IMR-90 (cell line): ENCODE measurements around the gene KRI1. TPM values are rescaled to one million over a fixed set of nuclear protein-coding genes. Genes with fewer than 3 reads are reported as not detected.

Experiments
- ATAC-seq: fragments of 200-7000 bp; cut with Tn5 transposase; 2 replicates; pipeline ENCODE4 v1.9.1; 2020; ENCODE audit warnings: low read depth, mild to moderate bottlenecking, moderate library complexity
- BruUV-seq: library from RNA; stranded (reverse); fragments of 400-500 nt; replicated peaks from 2 replicates; lab custom pipeline; 2021; lab: Mats Ljungman, UMichigan
- CTCF ChIA-PET: fragments of 300-600 bp; formaldehyde crosslinking; extraction: SDS; loops from one replicate; lab custom pipeline; 2021; ENCODE audit warnings: antibody characterized with exemption; lab: Yijun Ruan, JAX
- POLR2A ChIA-PET: fragments of 300-600 bp; sonication (Branson Sonifier 250); formaldehyde crosslinking; loops from one replicate; lab custom pipeline; 2022; ENCODE audit warnings: antibody characterized with exemption; ENCODE audit not compliant: unreplicated experiment; lab: Charles Lee
- DNase-seq: peaks from one replicate; pipeline ENCODE4 v3.0.0; 2013
- H2AFZ ChIP-seq: replicated peaks from 2 replicates; pipeline ENCODE3; 2013; ENCODE audit warnings: low read length, mild to moderate bottlenecking; ENCODE audit not compliant: poor library complexity
- H2AK5ac ChIP-seq: 2 replicates; pipeline ENCODE4 v1.6.1; 2013; ENCODE audit warnings: low read depth, low read length, inconsistent platforms
- H2AK9ac ChIP-seq: replicated peaks from 2 replicates; pipeline ENCODE3; 2013; ENCODE audit warnings: mild to moderate bottlenecking, low read depth, low read length, moderate library complexity; ENCODE audit not compliant: poor library complexity
- H2BK120ac ChIP-seq: 2 replicates; pipeline ENCODE4 v1.6.1; 2013; ENCODE audit warnings: low read depth, low read length, inconsistent platforms
- H2BK15ac ChIP-seq: 3 replicates; pipeline ENCODE4 v1.6.1; 2013; ENCODE audit warnings: low read depth, low read length, inconsistent platforms
- H2BK20ac ChIP-seq: 2 replicates; pipeline ENCODE4 v1.6.1; 2013; ENCODE audit warnings: low read depth, mild to moderate bottlenecking, inconsistent platforms, low read length, moderate library complexity
- H2BK5ac ChIP-seq: 2 replicates; pipeline ENCODE4 v1.6.1; 2013; ENCODE audit warnings: mild to moderate bottlenecking, low read depth, low read length, inconsistent platforms; ENCODE audit not compliant: poor library complexity, severe bottlenecking
- H3K14ac ChIP-seq: replicated peaks from 2 replicates; pipeline ENCODE4 v1.6.1; 2013; ENCODE audit warnings: low read depth, low read length, inconsistent platforms
- H3K18ac ChIP-seq: 2 replicates; pipeline ENCODE4 v1.6.1; 2013; ENCODE audit warnings: low read depth, low read length, control low read depth
- H3K23ac ChIP-seq: 2 replicates; pipeline ENCODE4 v1.6.1; 2013; ENCODE audit warnings: low read depth, low read length, inconsistent platforms
- H3K27ac ChIP-seq: 2 replicates; pipeline ENCODE4 v1.5.1; 2013; ENCODE audit warnings: mild to moderate bottlenecking, control low read depth, low read length; ENCODE audit not compliant: insufficient read depth
- H3K27me3 ChIP-seq: 2 replicates; pipeline ENCODE4 v1.6.1; 2013; ENCODE audit warnings: low read length; ENCODE audit not compliant: control insufficient read depth, insufficient read depth
- H3K36me3 ChIP-seq: 2 replicates; pipeline ENCODE4 v1.6.1; 2013; ENCODE audit warnings: low read length, mixed read lengths; ENCODE audit not compliant: control insufficient read depth, insufficient read depth
- H3K4ac ChIP-seq: 2 replicates; pipeline ENCODE4 v1.6.1; 2013; ENCODE audit warnings: low read depth, low read length, inconsistent platforms
- H3K4me1 ChIP-seq: 2 replicates; pipeline ENCODE4 v1.6.1; 2013; ENCODE audit warnings: low read length, mixed read lengths; ENCODE audit not compliant: control insufficient read depth, insufficient read depth
- H3K4me2 ChIP-seq: 2 replicates; pipeline ENCODE4 v1.6.1; 2013; ENCODE audit warnings: low read depth, mild to moderate bottlenecking, control low read depth, low read length, moderate library complexity
- H3K4me3 ChIP-seq: 2 replicates; pipeline ENCODE4 v1.5.1; 2013; ENCODE audit warnings: low read depth, mild to moderate bottlenecking, control low read depth, low read length, moderate library complexity; ENCODE audit not compliant: insufficient read depth
- H3K56ac ChIP-seq: 2 replicates; pipeline ENCODE4 v1.6.1; 2013; ENCODE audit warnings: low read length, inconsistent platforms; ENCODE audit not compliant: insufficient read depth; ENCODE audit errors: extremely low read depth
- H3K79me1 ChIP-seq, 2 experiments: 2 replicates each; pipeline ENCODE4 v1.6.1; 2013; ENCODE audit warnings: low read length in 2 of 2, inconsistent platforms in 1 of 2, low read depth in 1 of 2
- H3K9ac ChIP-seq: 2 replicates; pipeline ENCODE4 v1.6.1; 2013; ENCODE audit warnings: low read depth, low read length, control low read depth
- H3K9me1 ChIP-seq: 2 replicates; pipeline ENCODE4 v1.6.1; 2013; ENCODE audit warnings: low read length, inconsistent platforms; ENCODE audit not compliant: insufficient read depth
- H3K9me3 ChIP-seq: 2 replicates; pipeline ENCODE4 v1.6.1; 2013; ENCODE audit warnings: low read length; ENCODE audit not compliant: control insufficient read depth, insufficient read depth
- H4K20me1 ChIP-seq: 2 replicates; pipeline ENCODE4 v1.6.1; 2013; ENCODE audit warnings: low read length, inconsistent platforms; ENCODE audit not compliant: insufficient read depth
- H4K5ac ChIP-seq: 2 replicates; pipeline ENCODE4 v1.6.1; 2013; ENCODE audit warnings: mild to moderate bottlenecking, low read depth, low read length, control low read depth
- H4K8ac ChIP-seq, 2 experiments: 2 replicates each; pipeline ENCODE4 v1.6.1; 2013; ENCODE audit warnings: low read depth in 2 of 2, low read length in 2 of 2, control low read depth in 1 of 2, inconsistent platforms in 1 of 2
- H4K91ac ChIP-seq: 2 replicates; pipeline ENCODE4 v1.6.1; 2013; ENCODE audit warnings: low read depth, low read length, inconsistent platforms; ENCODE audit not compliant: insufficient read depth
- BHLHE40 ChIP-seq: fragments of 150-350 bp; IDR thresholded peaks from 2 replicates; pipeline ENCODE4 v1.6.1; 2016; ENCODE audit warnings: mild to moderate bottlenecking, low read depth, low read length
- CEBPB ChIP-seq: IDR thresholded peaks from 2 replicates; pipeline ENCODE4 v1.6.1; 2012; ENCODE audit warnings: low read depth, low read length, improper control_type of control experiment
- CHD1 ChIP-seq: IDR thresholded peaks from 2 replicates; pipeline ENCODE4 v1.6.1; 2012; ENCODE audit warnings: low read depth, low read length, improper control_type of control experiment
- FOS ChIP-seq: fragments of 150-350 bp; IDR thresholded peaks from 2 replicates; pipeline ENCODE4 v1.6.1; 2016; ENCODE audit warnings: low read depth, low read length
- MAFK ChIP-seq: IDR thresholded peaks from 2 replicates; pipeline ENCODE4 v1.6.1; 2012; ENCODE audit warnings: low read depth, low read length, improper control_type of control experiment
- MAZ ChIP-seq: IDR thresholded peaks from 2 replicates; pipeline ENCODE4 v1.6.1; 2012; ENCODE audit warnings: low read depth, mild to moderate bottlenecking, low read length, improper control_type of control experiment, moderate library complexity, borderline replicate concordance
- MXI1 ChIP-seq: IDR thresholded peaks from 2 replicates; pipeline ENCODE4 v1.6.1; 2012; ENCODE audit warnings: low read depth, mild to moderate bottlenecking, low read length, moderate library complexity, borderline replicate concordance
- NFE2L2 ChIP-seq: fragments of 150-350 bp; IDR thresholded peaks from 2 replicates; pipeline ENCODE4 v1.6.1; 2016; ENCODE audit warnings: low read depth, mild to moderate bottlenecking, low read length
- RAD21 ChIP-seq: IDR thresholded peaks from 2 replicates; pipeline ENCODE4 v1.6.1; 2012; ENCODE audit warnings: low read length, improper control_type of control experiment
- RFX5 ChIP-seq: IDR thresholded peaks from 2 replicates; pipeline ENCODE4 v1.8.0; 2012; ENCODE audit warnings: low read depth, mild to moderate bottlenecking, low read length, moderate library complexity
- WGBS, 2 experiments: methylation state at CpG; one replicate each; pipeline versions ENCODE4 v1.1.5 to v1.1.7; 2013; ENCODE audit warnings: missing lambda C conversion rate in 2 of 2; ENCODE audit not compliant: insufficient read length in 1 of 2; ENCODE audit errors: extremely low coverage in 2 of 2; 5-methylcytosine and 5-hydroxymethylcytosine counted together
- dilution Hi-C: fragments of 300-500 bp; cut with HindIII; formaldehyde crosslinking; loops from one replicate; pipeline ENCODE4 v1.14.3; 2018; ENCODE audit warnings: low sequenced_read_pairs; ENCODE audit not compliant: unreplicated experiment
- in situ Hi-C: fragments of 300-500 bp; cut with MboI; formaldehyde crosslinking; loops from 3 replicates; pipeline ENCODE4 v1.14.3; 2019; ENCODE audit warnings: low sequenced_read_pairs, inconsistent platforms, mixed read lengths
- intact Hi-C: fragments of 100-400 bp; cut with micrococcal nuclease; formaldehyde crosslinking; loops from 2 replicates; pipeline ENCODE4 v1.10.0; 2022
- polyA plus RNA-seq, 3 experiments: library from polyadenylated mRNA; depleted of rRNA; stranded (reverse); fragments of >200 nt; gene quantifications; 2 replicates each; pipeline ENCODE4 v1.2.3, GENCODE V29; 2012; ENCODE audit warnings: low replicate concordance in 1 of 3
- total RNA-seq: library from RNA; depleted of rRNA; stranded (reverse); fragments of >200 nt; gene quantifications from 2 replicates; pipeline ENCODE4 v1.2.3, GENCODE V29; 2012
- TF ChIP-seq, protein P1 (sequence below): fragments of 150-350 bp; IDR thresholded peaks from 2 replicates; pipeline ENCODE4 v1.6.1; 2017; ENCODE audit warnings: mild to moderate bottlenecking, antibody characterized with exemption, low read length, low read depth

KRI1 gene
- total and polyA plus RNA-seq, 2 of the 4 experiments (the other 2 are of a cell fraction), result 5.7 to 13.3 TPM

DNA sequence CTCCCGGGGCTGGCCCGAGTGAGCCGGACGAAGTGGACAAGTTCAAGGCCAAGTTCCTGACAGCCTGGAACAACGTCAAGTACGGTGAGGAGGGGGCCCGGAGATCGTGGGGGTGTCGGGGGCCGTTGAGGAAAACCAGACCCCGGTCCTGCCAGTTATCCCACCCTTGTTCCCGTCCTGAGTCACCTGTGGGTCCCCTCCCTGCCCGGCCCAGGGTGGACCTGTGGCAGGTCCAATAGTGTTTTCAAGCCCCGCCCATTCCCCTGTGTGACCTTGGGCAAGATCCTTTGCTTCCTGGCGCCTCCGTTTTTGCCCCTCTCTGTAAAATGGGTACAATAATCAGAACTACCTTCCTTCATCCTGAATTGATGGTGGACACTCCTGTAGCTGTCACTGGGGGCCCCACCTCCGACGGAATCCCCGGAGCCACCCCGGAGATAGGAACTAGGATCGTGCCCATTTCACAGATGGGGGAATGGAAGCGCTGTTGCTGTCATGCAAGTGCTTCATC, 21.5 kb downstream of the KRI1 start:
- POLR2A ChIA-PET, result no interaction called here
- Histone ChIP-seq H3K36me3 (peaks cover 20% of the 10 kb centered on the region), H3K4me1 (peaks cover 5% of the 10 kb centered on the region; the same call in 1 of the 2 replicates), H2BK20ac (no peak overlapping the region), H4K20me1 (peaks cover 10% of the 10 kb centered on the region), H3K4ac (peak overlapping the region; percentile 65), H3K9me3 (no peaks in the 10 kb centered on the region), H2BK5ac (peak overlapping the region; percentile 54), H2BK15ac (no peak overlapping the region), H3K27ac (peak overlapping the region; percentile 73), H3K79me1 (peaks cover 20 to 41% of the 10 kb centered on the region in 2 experiments), H3K23ac (peak overlapping the region; percentile 51; the same call in 1 of the 2 replicates), H2BK120ac (no peak overlapping the region), H3K18ac (no peak overlapping the region), H4K8ac (peak overlapping the region; percentile 79 to 83; a peak in 3 of 4 replicates), H2AK9ac (peak overlapping the region; percentile 97), H4K91ac (no peak overlapping the region; the same call in 1 of the 2 replicates), H3K14ac (peak overlapping the region; percentile 66; the same call in 1 of the 2 replicates), H4K5ac (peak overlapping the region; percentile 36; the same call in 1 of the 2 replicates), H3K4me3 (peak overlapping the region; percentile 97), H3K9me1 (peaks cover 13% of the 10 kb centered on the region; the same call in 1 of the 2 replicates), H3K4me2 (peak overlapping the region; percentile 96), H2AK5ac (peak overlapping the region; percentile 83), H3K56ac (peak overlapping the region; percentile 39; the same call in 1 of the 2 replicates), H3K27me3 (no peaks in the 10 kb centered on the region; the same call in 1 of the 2 replicates), H2AFZ (peak overlapping the region; percentile 96), H3K9ac (peak overlapping the region; percentile 79)
- 20% methylated on average over 10 of the region's 22 CpGs; no CpG with 5 or more reads in 1 of the 2 experiments for WGBS, 2 experiments
- no peak for DNase-seq
- in situ Hi-C loops (no loop called here), dilution Hi-C loops (no loop called here), intact Hi-C loops (no loop called here)
- CTCF ChIA-PET, result no interaction called here
- no TSS peak for BruUV-seq
- ATAC-seq, result peak; percentile 6
- TF ChIP-seq CEBPB, result no peak
- TF ChIP-seq MXI1, result no peak
- no peak for TF ChIP-seq BHLHE40
- TF ChIP-seq MAFK, result no peak
- TF ChIP-seq CHD1, result no peak
- TF ChIP-seq FOS, result no peak
- no peak for TF ChIP-seq NFE2L2
- TF ChIP-seq RFX5, result no peak
- TF ChIP-seq MAZ, result no peak
- no peak for TF ChIP-seq RAD21
- TF ChIP-seq, protein P1, sequence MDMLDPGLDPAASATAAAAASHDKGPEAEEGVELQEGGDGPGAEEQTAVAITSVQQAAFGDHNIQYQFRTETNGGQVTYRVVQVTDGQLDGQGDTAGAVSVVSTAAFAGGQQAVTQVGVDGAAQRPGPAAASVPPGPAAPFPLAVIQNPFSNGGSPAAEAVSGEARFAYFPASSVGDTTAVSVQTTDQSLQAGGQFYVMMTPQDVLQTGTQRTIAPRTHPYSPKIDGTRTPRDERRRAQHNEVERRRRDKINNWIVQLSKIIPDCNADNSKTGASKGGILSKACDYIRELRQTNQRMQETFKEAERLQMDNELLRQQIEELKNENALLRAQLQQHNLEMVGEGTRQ, result no peak
